Measurements from ENCODE around the gene GTF3C1. TPM values are rescaled to one million over a fixed set of nuclear protein-coding genes. Genes with fewer than 3 reads are reported as not detected.
A peak's percentile ranks its signal among the peaks of the same experiment; 100 is the strongest.

GTF3C1 gene
- total and polyA plus RNA-seq, 2 of the 13 experiments (the other 11 are each of a cell fraction or from before 2014, with no cell fraction given): 29.2 to 72.7 TPM

DNA sequence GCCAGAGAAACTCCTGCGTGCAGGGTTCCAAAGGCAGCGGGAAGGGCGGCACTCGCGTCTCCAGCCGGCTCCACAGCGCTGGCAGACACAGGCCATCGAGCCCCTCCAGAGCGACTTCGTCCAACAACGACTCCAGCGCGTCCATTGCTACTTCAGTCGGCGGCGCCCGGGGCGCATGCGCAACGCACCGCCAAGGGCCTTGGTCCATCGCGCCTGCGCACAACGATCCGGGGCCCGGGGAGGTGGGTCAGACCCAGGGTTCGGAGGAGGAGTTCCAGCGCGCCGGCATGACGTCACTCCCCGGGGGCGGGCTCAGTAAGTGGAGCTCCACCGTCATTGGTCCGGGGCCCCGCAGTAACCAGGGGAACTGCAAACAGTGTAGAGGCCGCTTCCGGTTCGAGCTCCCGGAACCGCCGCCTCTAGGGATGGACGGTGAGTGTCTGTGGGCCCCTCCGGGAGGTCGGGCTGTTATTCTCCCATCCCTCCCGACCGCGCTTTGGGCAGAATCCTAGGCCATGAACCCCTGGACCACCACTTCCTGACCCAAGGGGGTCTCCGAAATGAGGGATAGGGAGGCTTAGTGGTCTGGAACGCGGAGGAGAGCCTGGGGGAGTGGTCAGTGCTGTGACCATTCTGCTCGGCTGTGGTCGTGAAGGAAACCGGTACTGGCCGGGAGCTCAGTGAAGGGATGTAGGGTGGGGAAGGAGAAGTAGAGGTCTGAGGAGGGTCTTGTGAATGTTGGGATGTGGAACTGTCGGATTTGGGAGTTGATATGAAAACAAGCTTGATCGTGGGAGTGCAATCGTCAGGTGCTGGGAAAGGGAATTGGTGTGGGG lies at the start of gene GTF3C1, which contains the start of gene KATNIP (continued):
- TF ChIP-seq, protein P1, sequence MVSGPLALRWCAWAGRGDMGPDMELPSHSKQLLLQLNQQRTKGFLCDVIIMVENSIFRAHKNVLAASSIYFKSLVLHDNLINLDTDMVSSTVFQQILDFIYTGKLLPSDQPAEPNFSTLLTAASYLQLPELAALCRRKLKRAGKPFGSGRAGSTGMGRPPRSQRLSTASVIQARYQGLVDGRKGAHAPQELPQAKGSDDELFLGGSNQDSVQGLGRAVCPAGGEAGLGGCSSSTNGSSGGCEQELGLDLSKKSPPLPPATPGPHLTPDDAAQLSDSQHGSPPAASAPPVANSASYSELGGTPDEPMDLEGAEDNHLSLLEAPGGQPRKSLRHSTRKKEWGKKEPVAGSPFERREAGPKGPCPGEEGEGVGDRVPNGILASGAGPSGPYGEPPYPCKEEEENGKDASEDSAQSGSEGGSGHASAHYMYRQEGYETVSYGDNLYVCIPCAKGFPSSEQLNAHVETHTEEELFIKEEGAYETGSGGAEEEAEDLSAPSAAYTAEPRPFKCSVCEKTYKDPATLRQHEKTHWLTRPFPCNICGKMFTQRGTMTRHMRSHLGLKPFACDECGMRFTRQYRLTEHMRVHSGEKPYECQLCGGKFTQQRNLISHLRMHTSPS (CRISPR knock-in tag; IDR thresholded peaks at IDR 0.05; ENCODE audit: low read depth): 0 out of 2 replicates have a peak, but pooled peaks have one; percentile 16
- TF ChIP-seq, protein P2, sequence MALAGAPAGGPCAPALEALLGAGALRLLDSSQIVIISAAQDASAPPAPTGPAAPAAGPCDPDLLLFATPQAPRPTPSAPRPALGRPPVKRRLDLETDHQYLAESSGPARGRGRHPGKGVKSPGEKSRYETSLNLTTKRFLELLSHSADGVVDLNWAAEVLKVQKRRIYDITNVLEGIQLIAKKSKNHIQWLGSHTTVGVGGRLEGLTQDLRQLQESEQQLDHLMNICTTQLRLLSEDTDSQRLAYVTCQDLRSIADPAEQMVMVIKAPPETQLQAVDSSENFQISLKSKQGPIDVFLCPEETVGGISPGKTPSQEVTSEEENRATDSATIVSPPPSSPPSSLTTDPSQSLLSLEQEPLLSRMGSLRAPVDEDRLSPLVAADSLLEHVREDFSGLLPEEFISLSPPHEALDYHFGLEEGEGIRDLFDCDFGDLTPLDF (CRISPR knock-in tag; IDR thresholded peaks at IDR 0.05): peak; percentile 37; the same call in 1 of the 2 replicates
- TF ChIP-seq, protein P3, sequence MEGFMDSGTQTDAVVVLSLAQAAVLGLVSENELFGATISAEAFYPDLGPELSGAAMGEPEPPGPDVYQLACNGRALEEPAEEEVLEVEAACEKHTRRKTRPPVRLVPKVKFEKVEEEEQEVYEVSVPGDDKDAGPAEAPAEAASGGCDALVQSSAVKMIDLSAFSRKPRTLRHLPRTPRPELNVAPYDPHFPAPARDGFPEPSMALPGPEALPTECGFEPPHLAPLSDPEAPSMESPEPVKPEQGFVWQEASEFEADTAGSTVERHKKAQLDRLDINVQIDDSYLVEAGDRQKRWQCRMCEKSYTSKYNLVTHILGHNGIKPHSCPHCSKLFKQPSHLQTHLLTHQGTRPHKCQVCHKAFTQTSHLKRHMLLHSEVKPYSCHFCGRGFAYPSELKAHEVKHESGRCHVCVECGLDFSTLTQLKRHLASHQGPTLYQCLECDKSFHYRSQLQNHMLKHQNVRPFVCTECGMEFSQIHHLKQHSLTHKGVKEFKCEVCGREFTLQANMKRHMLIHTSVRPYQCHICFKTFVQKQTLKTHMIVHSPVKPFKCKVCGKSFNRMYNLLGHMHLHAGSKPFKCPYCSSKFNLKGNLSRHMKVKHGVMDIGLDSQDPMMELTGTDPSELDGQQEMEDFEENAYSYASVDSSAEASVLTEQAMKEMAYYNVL (CRISPR knock-in tag; IDR thresholded peaks at IDR 0.05; ENCODE audit: borderline replicate concordance): peak; percentile 33; the same call in 1 of the 2 replicates
- TF ChIP-seq BHLHE40 (IDR thresholded peaks at IDR 0.05; ENCODE audit: low read length) (no peak), ZNF484 (CRISPR knock-in tag; IDR thresholded peaks at IDR 0.05; ENCODE audit: borderline replicate concordance, low read depth) (no peak), SRY (CRISPR knock-in tag; IDR thresholded peaks at IDR 0.05) (peak; percentile 22), HDAC6 (IDR thresholded peaks at IDR 0.05; ENCODE audit: low read depth, low read length) (no peak), ZNF841 (CRISPR knock-in tag; IDR thresholded peaks at IDR 0.05; ENCODE audit: borderline replicate concordance) (no peak), ZNF546 (CRISPR knock-in tag; conservative IDR thresholded peaks at IDR 0.05) (peak; percentile 89; the same call in 1 of the 2 replicates), SP2 (CRISPR knock-in tag; IDR thresholded peaks at IDR 0.05) (peak; percentile 97), XRCC5 (optimal IDR thresholded peaks at IDR 0.05; ENCODE audit: low read length) (peak; percentile 58), ZNF562 (CRISPR knock-in tag; IDR thresholded peaks at IDR 0.05; ENCODE audit: borderline replicate concordance) (no peak), DR1 (CRISPR knock-in tag; IDR thresholded peaks at IDR 0.05) (peak; percentile 65; the same call in 1 of the 2 replicates), AKAP8 (CRISPR knock-in tag; IDR thresholded peaks at IDR 0.05) (no peak; the same call in 1 of the 2 replicates), ZNF136 (CRISPR knock-in tag; IDR thresholded peaks at IDR 0.05; ENCODE audit: low read depth) (peak; percentile 78; the same call in 1 of the 2 replicates), ZNF605 (CRISPR knock-in tag; IDR thresholded peaks at IDR 0.05) (no peak), ATF7-NPFF (CRISPR knock-in tag; IDR thresholded peaks at IDR 0.05; ENCODE audit: low read depth) (peak; percentile 48; the same call in 1 of the 2 replicates)
- TF ChIP-seq, protein P4, sequence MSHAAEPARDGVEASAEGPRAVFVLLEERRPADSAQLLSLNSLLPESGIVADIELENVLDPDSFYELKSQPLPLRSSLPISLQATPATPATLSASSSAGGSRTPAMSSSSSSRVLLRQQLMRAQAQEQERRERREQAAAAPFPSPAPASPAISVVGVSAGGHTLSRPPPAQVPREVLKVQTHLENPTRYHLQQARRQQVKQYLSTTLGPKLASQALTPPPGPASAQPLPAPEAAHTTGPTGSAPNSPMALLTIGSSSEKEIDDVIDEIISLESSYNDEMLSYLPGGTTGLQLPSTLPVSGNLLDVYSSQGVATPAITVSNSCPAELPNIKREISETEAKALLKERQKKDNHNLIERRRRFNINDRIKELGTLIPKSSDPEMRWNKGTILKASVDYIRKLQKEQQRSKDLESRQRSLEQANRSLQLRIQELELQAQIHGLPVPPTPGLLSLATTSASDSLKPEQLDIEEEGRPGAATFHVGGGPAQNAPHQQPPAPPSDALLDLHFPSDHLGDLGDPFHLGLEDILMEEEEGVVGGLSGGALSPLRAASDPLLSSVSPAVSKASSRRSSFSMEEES (CRISPR knock-in tag; IDR thresholded peaks at IDR 0.05): no peak

Data from HepG2 (cell line).